ENCODE results near the gene RPS25. TPM values are rescaled to one million over a fixed set of nuclear protein-coding genes. Genes with fewer than 3 reads are reported as not detected.

Gene RPS25
- total RNA-seq (2011; cell fraction: chromatin; rRNA removed; ENCODE audit: low replicate concordance) = 136 and 201 TPM in 2 replicates
- 166 and 168 TPM in 2 replicates for total RNA-seq (2011; cell fraction: nucleolus; rRNA removed)
- total RNA-seq (2011; cell fraction: nucleoplasm; rRNA removed) = 272 and 420 TPM in 2 replicates
- total RNA-seq (2014; rRNA removed) = 1,122 and 1,723 TPM in 2 replicates
- 2,419 and 2,437 TPM in 2 replicates for total RNA-seq (2014; rRNA removed; fragmentation: Illumina TruSeq; extraction: Trizol)
- total RNA-seq (2015; rRNA removed; fragmentation: Illumina TruSeq; extraction: Trizol) = 2,472 and 2,755 TPM in 2 replicates
- total RNA-seq (2021) = 1,553 and 1,702 TPM in 2 replicates
- 1,393 and 1,573 TPM in 2 replicates for polyA plus RNA-seq (2011; rRNA removed)
- polyA plus RNA-seq (2011; cell fraction: cytosol; rRNA removed) = 686 and 1,751 TPM in 2 replicates
- polyA plus RNA-seq (2011; cell fraction: nucleus; rRNA removed) = 283 and 578 TPM in 2 replicates
- polyA plus RNA-seq (2012) = 1,761 and 1,841 TPM in 2 replicates
- polyA plus RNA-seq (2014; fragmentation: Illumina TruSeq; extraction: Trizol) = 2,166 and 3,143 TPM in 2 replicates
- polyA plus RNA-seq (2014; fragmentation: Nextera tagmentation; extraction: Ambion mirVana) = 1,000 to 10,000 TPM; 2,471 to 2,886 TPM
- 2,239 and 5,486 TPM in 2 replicates for polyA plus RNA-seq (2014; rRNA removed)
- polyA minus RNA-seq (2011; rRNA and poly(A)+ RNA removed) = 428 and 580 TPM in 2 replicates
- 641 and 694 TPM in 2 replicates for polyA minus RNA-seq (2011; cell fraction: cytosol; rRNA and poly(A)+ RNA removed)
- 60.3 and 141 TPM in 2 replicates for polyA minus RNA-seq (2011; cell fraction: nucleus; rRNA and poly(A)+ RNA removed)
- percentile 100 among the genes with signal in this experiment for Bru-seq, nascent RNA
- percentile 100 among the genes with signal in this experiment for BruChase-seq, experiment 1, labeled RNA remaining after a 2-hour chase
- BruChase-seq, experiment 2, labeled RNA remaining after a 6-hour chase = percentile 100 among the genes with signal in this experiment
- long read RNA-seq, experiment 1, transcript RPS25-203 (5 exons, 711 nt) = minor isoform, 10 of 4,755 reads
- long read RNA-seq, experiment 1, transcript RPS25-202 (5 exons, 835 nt) = minor isoform, 1,814 of 4,755 reads
- long read RNA-seq, experiment 1, transcript RPS25-204 (3 exons, 1,462 nt) = major isoform, 2,518 of 4,755 reads
- long read RNA-seq, experiment 1, partial matches to known transcripts = 366 of 4,755 reads
- long read RNA-seq, experiment 1, other reads (novel, unspliced or antisense) = 45 of 4,755 reads
- long read RNA-seq, experiment 2, transcript RPS25-202 (5 exons, 835 nt) = major isoform, 1,660 of 1,885 reads
- long read RNA-seq, experiment 2, transcript RPS25-204 (3 exons, 1,462 nt) = minor isoform, 14 of 1,885 reads
- long read RNA-seq, experiment 2, partial matches to known transcripts = 118 of 1,885 reads
- long read RNA-seq, experiment 2, other reads (novel, unspliced or antisense) = 85 of 1,885 reads
- long read RNA-seq, experiment 3, transcript RPS25-204 (3 exons, 1,462 nt) = minor isoform, 361 of 3,044 reads
- long read RNA-seq, experiment 3, transcript RPS25-203 (5 exons, 711 nt) = minor isoform, 5 of 3,044 reads
- long read RNA-seq, experiment 3, transcript RPS25-202 (5 exons, 835 nt) = major isoform, 2,430 of 3,044 reads
- long read RNA-seq, experiment 3, partial matches to known transcripts = 158 of 3,044 reads
- long read RNA-seq, experiment 3, other reads (novel, unspliced or antisense) = 88 of 3,044 reads

GRCh38 chr11:119018074-119018938 is at the start of gene RPS25, which contains the start of gene TRAPPC4:
Gene RPS25 (minus strand): TSS chr11:119018343. CDS start chr11:119018284, 59 bp downstream.
Gene TRAPPC4 (plus strand): TSS chr11:119018766. CDS start chr11:119018796, 30 bp downstream.
- no peaks in the 10 kb centered on the region for H3K9me1 ChIP-seq (ENCODE audit: control insufficient read depth, insufficient read depth, low read length)
- DNase-seq (ENCODE audit: extremely low read depth in 1 of 4, low spot score in 3 of 4) (peak; percentile 84 to 97 (median 86)), FAIRE-seq (peak; percentile 93), ATAC-seq (peak; percentile 91)
- peaks cover 66% of the 10 kb centered on the region for H3K79me2 ChIP-seq (ENCODE audit: control insufficient read depth, insufficient read depth, low read length)
- peaks cover 80% of the 10 kb centered on the region for H3K36me3 ChIP-seq (ENCODE audit: control insufficient read depth, insufficient read depth, low read length)
- H2AFZ ChIP-seq (ENCODE audit: low read depth, low read length) = peak within 1 kb of the TSS; percentile 97
- CTCF ChIA-PET (ENCODE audit: low intra/inter-chr PET ratio) = no interaction called here
- POLR2A ChIA-PET = interaction anchor here (0.6 to 1.5 kb wide), 12 partner anchors 9 to 228 kb away, joined by 3 to 9 read pairs (median 4); partner anchors contain the start of genes C2CD2L, CENATAC and DPAGT1
- under 1% methylated on average over 59 of the region's 63 CpGs for WGBS (ENCODE audit: insufficient coverage, low coverage, missing lambda C conversion rate)
- H3K4me2 ChIP-seq (ENCODE audit: insufficient read depth, low read length) = peak within 1 kb of the TSS; percentile 98
- peak within 1 kb of the TSS; percentile 99 for H3K4me3 ChIP-seq
- peak within 1 kb of the TSS; percentile 97 for H3K27ac ChIP-seq (ENCODE audit: extremely low read depth, low read depth, low read length)
- BruUV-seq (replicated peaks) = no TSS peak
- in situ Hi-C loops (cut with MboI) = no loop called here
- intact Hi-C loops (cut with micrococcal nuclease) = loop anchor here (1.0 to 5.0 kb wide), 5 partner anchors 12 to 84 kb away; partner anchors contain the start of genes CENATAC, DPAGT1, HYOU1 and SLC37A4
- H3K9me3 ChIP-seq (replicated peaks; ENCODE audit: control insufficient read depth, insufficient read depth, low read depth, low read length) = no peaks in the 10 kb centered on the region; the same call in 1 of the 2 replicates
- no peaks in the 10 kb centered on the region for H3K27me3 ChIP-seq (ENCODE audit: control insufficient read depth in 2 of 2, insufficient read depth in 2 of 2, low read length in 2 of 2)
- H3K9ac ChIP-seq (ENCODE audit: insufficient read depth in 1 of 2, low read depth in 2 of 2, low read length in 2 of 2) = peak within 1 kb of the TSS; percentile 95 to 100
- H3K4me1 ChIP-seq (replicated peaks in 1 of 2; ENCODE audit: control insufficient read depth in 2 of 2, insufficient read depth in 2 of 2, low read length in 2 of 2) = peaks cover 9 to 12% of the 10 kb centered on the region in 2 experiments; a peak in 4 of 5 replicates
- 0 out of 2 replicates have a peak, but pooled peaks cover 3% of the 10 kb centered on the region for H4K20me1 ChIP-seq (replicated peaks; ENCODE audit: control insufficient read depth, insufficient read depth, low read length)
- no peak for TF ChIP-seq ZNF507 (tag; conservative IDR thresholded peaks at IDR 0.05)
- TF ChIP-seq DIDO1 (tag; IDR thresholded peaks at IDR 0.05; ENCODE audit: low read depth) = peak; percentile 87
- TF ChIP-seq SREBF1 (IDR thresholded peaks at IDR 0.05; ENCODE audit: borderline replicate concordance, low read depth, low read length) = peak; percentile 80; the same call in 1 of the 2 replicates
- TF ChIP-seq ZNF592 (IDR thresholded peaks at IDR 0.05) = peak; percentile 57; the same call in 1 of the 2 replicates
- TF ChIP-seq GABPB2 (CRISPR knock-in tag; conservative IDR thresholded peaks at IDR 0.05) = no peak
- TF ChIP-seq, protein P1, sequence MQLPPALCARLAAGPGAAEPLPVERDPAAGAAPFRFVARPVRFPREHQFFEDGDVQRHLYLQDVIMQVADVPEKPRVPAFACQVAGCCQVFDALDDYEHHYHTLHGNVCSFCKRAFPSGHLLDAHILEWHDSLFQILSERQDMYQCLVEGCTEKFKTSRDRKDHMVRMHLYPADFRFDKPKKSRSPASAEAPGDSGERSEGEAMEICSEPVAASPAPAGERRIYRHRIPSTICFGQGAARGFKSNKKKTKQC (CRISPR knock-in tag; IDR thresholded peaks at IDR 0.05) = peak; percentile 53; the same call in 1 of the 2 replicates

All from K562 (cell line).